ENCODE measurements around the gene COL5A1.
"Not testable (repeated sequence)": the region's sequence is repeated elsewhere in the genome, so short reads cannot be mapped to it uniquely, and the experiment has no call there.

The COL5A1 gene

DNA sequence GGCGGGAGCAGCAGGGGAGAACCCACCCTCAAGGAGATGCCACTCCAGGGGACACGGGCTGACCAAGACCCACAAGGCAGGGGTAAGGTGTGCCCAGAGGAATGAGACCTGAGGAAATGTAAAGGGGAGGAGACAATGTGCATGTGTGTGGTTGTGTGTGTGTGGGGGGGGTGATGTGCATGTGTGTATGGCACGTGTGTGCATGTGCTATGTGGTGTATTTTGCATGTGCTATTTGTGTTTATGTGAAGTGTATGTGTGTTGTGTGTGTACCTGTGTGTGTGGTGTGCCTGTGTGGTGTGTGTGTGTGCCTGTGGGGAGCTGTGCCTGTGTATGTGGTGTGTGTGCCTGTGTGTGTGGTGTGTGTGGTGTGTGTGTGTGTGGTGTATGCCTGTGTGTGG, 205.5 kb downstream of the COL5A1 start:
- Mint-ChIP-seq H3K4me3 (no peak overlapping the region), H3K9me3 (no peaks in the 10 kb centered on the region), H3K36me3 (ENCODE audit: insufficient read depth) (peaks cover 1% of the 10 kb centered on the region), H3K4me1 (no peaks in the 10 kb centered on the region), H3K27me3 (no peaks in the 10 kb centered on the region), H3K27ac (ENCODE audit: low read depth) (no peak overlapping the region)
- no peak for ATAC-seq (replicated peaks; ENCODE audit: extremely low read depth, poor library complexity, severe bottlenecking)
- DNase-seq (ENCODE audit: low spot score in 2 of 2), result no peak

DNA sequence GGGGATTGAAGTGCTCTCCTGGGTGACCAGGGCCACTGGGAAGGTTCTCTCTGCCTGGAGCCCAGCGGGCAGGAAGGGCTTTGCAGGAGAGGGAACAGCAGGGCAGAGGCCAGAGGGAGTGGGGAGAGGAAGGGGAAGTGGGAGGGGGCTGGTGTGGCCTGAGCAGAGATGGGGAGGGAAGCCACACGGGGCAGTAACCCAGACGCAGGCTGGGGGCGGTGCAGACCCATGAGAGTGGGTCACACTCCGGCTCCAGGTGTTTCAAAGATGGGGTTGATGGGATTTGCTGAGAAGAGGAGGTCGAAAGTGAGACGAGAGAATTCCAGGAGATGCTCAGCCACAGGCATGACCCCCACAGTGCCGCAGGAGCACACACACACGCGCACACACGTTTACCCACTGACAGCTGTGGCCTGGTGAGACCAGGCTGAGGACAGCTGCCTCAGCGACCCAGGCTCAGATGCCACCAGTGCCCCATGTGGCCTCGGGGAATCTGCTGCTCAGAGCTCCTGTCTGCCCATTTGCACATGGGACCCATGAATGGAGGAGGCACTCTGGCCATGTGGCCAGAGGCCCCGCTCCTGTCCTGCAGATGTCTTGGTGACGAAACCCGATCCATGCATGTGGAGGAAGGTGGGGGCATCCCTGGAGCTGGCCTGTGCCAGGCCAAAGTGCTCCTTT, 206.3 kb downstream of the COL5A1 start:
- Mint-ChIP-seq H3K36me3 (ENCODE audit: insufficient read depth) (peaks cover 1% of the 10 kb centered on the region), H3K27ac (ENCODE audit: low read depth) (no peak overlapping the region), H3K4me1 (no peaks in the 10 kb centered on the region), H3K27me3 (no peaks in the 10 kb centered on the region), H3K9me3 (no peaks in the 10 kb centered on the region), H3K4me3 (no peak overlapping the region)
- ATAC-seq (replicated peaks; ENCODE audit: extremely low read depth, poor library complexity, severe bottlenecking) (no peak), DNase-seq (ENCODE audit: low spot score in 2 of 2) (no peak)

DNA sequence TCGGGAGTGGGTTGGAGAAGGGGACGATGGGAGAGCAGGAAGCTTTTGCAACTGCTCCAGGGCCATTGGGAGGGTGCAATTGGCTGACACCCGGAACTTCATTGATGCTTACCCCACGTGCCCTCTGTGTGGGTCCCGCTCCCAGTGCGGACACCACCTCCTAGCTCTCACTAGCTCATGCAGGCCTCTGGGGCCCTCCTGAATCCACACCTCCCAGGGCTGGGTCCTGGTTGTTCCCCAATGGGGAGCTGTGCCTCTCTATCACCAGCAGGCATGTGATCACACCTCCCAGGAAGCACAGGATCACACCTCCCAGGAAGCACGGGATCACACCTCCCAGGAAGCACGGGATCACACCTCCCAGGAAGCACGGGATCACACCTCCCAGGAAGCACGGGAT, 206.9 kb downstream of the COL5A1 start:
- Mint-ChIP-seq H3K27ac (ENCODE audit: low read depth) (no peak overlapping the region), H3K36me3 (ENCODE audit: insufficient read depth) (peaks cover 1% of the 10 kb centered on the region), H3K9me3 (no peaks in the 10 kb centered on the region), H3K27me3 (no peaks in the 10 kb centered on the region), H3K4me1 (no peaks in the 10 kb centered on the region), H3K4me3 (no peak overlapping the region)
- ATAC-seq (replicated peaks; ENCODE audit: extremely low read depth, poor library complexity, severe bottlenecking) (no peak), DNase-seq (ENCODE audit: low spot score in 2 of 2) (no peak)

DNA sequence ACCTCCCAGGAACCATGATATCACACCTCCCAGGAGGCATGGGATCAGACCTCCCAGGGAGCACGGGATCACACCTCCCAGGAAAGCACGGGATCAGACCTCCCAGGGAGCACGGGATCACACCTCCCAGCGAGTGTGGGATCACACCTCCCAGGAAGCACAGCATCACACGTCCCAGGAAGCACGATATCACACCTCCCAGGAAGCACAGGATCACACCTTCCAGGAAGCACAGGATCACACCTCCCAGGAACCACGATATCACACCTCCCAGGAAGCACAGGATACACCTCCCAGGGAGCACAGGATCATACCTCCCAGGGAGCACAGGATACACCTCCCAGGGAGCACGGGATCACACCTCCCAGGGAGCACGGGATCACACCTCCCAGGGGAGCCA, 209.0 kb downstream of the COL5A1 start:
- no peaks in the 10 kb centered on the region for H3K9me3 Mint-ChIP-seq
- no peaks in the 10 kb centered on the region for H3K4me1 Mint-ChIP-seq
- DNase-seq (ENCODE audit: low spot score in 2 of 2), result no peak
- H3K27ac Mint-ChIP-seq (ENCODE audit: low read depth), result no peak overlapping the region
- ATAC-seq (replicated peaks; ENCODE audit: extremely low read depth, poor library complexity, severe bottlenecking), result no peak
- peaks cover 1% of the 10 kb centered on the region for H3K36me3 Mint-ChIP-seq (ENCODE audit: insufficient read depth)
- peaks cover 13% of the 10 kb centered on the region for H3K27me3 Mint-ChIP-seq
- no peak overlapping the region for H3K4me3 Mint-ChIP-seq

DNA sequence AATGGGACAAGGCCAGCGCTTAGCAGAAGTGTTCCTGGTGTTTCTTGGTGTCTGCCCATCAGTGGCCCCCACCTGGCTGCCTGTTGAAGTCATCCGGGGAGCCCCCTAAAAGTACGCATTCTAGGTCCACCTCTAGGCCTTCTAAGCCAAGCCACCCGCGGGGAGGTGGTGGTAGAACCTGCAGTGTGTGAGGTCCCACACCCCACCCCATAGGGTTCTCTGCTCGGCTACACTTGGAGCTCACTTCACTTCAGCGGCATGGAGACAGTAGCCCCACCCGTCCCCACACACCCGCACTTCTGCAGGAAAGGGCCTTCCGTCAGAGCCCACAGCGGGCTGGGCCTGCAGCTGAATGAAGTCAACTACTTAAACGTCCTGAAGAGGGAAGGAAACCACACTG, 209.4 kb downstream of the COL5A1 start:
- no peak for ATAC-seq (replicated peaks; ENCODE audit: extremely low read depth, poor library complexity, severe bottlenecking)
- no peak overlapping the region for H3K27ac Mint-ChIP-seq (ENCODE audit: low read depth)
- H3K4me3 Mint-ChIP-seq, result no peak overlapping the region
- DNase-seq (ENCODE audit: low spot score in 2 of 2), result no peak
- H3K27me3 Mint-ChIP-seq, result peaks cover 18% of the 10 kb centered on the region
- H3K9me3 Mint-ChIP-seq, result no peaks in the 10 kb centered on the region
- no peaks in the 10 kb centered on the region for H3K4me1 Mint-ChIP-seq
- peaks cover 1% of the 10 kb centered on the region for H3K36me3 Mint-ChIP-seq (ENCODE audit: insufficient read depth)

DNA sequence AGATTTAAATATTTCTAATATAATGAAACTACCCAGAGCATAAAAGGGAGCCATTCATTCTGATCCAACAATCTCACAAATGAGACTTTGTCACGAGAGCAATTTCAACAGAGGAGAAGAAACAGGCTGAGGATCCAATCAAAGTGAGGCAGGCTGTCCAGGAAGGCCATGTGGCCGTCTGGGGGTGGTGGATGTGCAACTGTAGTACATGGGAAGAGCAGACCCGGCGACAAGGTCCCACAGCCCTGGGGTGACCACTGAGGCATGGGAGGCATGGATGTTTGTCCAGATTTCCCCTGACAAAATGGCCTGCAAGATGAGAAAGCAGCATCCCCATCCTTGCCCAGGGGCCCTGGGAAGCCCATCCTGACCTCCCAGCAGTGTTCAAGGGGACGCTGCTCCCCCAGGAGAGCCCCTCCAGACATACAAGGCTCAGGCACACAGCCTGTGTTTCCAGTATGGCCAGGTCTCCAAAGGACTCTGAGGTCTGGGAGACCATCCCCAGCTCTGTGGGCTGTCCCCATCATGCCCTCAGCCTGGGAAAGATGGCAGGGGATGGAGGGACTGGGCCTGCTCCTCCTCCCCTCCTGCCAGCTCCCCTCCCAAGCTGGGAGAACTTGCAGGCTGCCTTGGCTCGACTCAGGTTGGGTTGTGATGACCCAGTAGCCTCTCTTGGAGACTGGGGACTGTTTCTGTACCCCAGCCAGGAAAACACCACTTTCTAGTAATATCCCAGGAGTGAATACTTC, 211.5 kb downstream of the COL5A1 start:
- peaks cover 1% of the 10 kb centered on the region for H3K36me3 Mint-ChIP-seq (ENCODE audit: insufficient read depth)
- peaks cover 6% of the 10 kb centered on the region for H3K9me3 Mint-ChIP-seq
- ATAC-seq (replicated peaks; ENCODE audit: extremely low read depth, poor library complexity, severe bottlenecking) (no peak), DNase-seq (ENCODE audit: low spot score in 2 of 2) (no peak)
- no peak overlapping the region for H3K27ac Mint-ChIP-seq (ENCODE audit: low read depth)
- no peaks in the 10 kb centered on the region for H3K4me1 Mint-ChIP-seq
- no peak overlapping the region for H3K4me3 Mint-ChIP-seq
- H3K27me3 Mint-ChIP-seq, result peaks cover 36% of the 10 kb centered on the region

DNA sequence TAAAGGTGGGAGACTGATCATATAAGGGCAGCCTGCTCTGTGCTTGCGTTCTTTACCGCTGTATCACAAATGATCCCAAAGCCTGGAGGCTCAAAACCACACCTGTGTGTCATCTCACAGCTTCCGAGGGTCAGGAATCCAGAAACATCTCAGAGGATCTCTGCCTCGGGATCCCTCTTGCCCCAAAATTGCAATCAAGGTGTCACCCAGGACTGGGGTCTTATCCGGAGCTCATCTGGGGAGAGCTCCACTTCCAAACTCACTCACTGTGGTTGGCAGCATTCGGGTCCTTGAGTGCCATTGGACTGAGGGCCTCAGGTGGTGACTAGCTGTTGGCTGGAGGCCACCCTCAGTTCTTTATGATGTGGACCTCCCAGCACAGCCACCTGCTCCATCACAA, 212.3 kb downstream of the COL5A1 start:
- Mint-ChIP-seq H3K4me1 (no peaks in the 10 kb centered on the region), H3K9me3 (peaks cover 6% of the 10 kb centered on the region)

DNA sequence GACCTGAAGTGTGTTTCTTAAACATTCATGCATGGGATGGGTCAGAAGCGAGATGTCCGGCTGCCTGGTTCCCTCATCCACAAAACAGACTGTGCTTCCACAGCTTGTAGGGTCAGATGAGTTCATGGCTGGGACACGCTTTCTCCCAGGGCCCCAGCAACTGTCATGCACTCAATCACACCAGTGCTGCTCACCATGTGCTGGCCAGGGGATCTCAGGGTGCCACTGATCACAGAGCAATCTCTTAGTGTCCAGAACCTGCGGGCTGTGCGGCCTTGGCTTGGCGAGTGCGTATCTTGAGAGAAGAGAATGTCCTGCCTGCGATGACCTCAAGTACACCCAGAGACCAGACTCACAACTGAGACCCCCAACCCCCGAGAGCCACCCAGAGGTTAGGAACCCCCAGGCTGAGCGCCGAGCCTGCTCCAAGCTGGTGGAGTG, 213.0 kb downstream of the COL5A1 start:
- no peak overlapping the region for H3K27ac Mint-ChIP-seq (ENCODE audit: low read depth)
- H3K4me3 Mint-ChIP-seq, result no peak overlapping the region
- H3K27me3 Mint-ChIP-seq, result peaks cover 45% of the 10 kb centered on the region
- H3K4me1 Mint-ChIP-seq, result no peaks in the 10 kb centered on the region
- H3K36me3 Mint-ChIP-seq (ENCODE audit: insufficient read depth), result no peaks in the 10 kb centered on the region
- peaks cover 6% of the 10 kb centered on the region for H3K9me3 Mint-ChIP-seq
- DNase-seq (ENCODE audit: low spot score in 2 of 2) (no peak), ATAC-seq (replicated peaks; ENCODE audit: extremely low read depth, poor library complexity, severe bottlenecking) (no peak)

More for the DNA sequence above, 212.3 kb downstream of the COL5A1 start:
- no peaks in the 10 kb centered on the region for H3K36me3 Mint-ChIP-seq (ENCODE audit: insufficient read depth)
- H3K27me3 Mint-ChIP-seq, result peaks cover 44% of the 10 kb centered on the region
- H3K4me3 Mint-ChIP-seq, result no peak overlapping the region
- no peak overlapping the region for H3K27ac Mint-ChIP-seq (ENCODE audit: low read depth)
- ATAC-seq (replicated peaks; ENCODE audit: extremely low read depth, poor library complexity, severe bottlenecking) (no peak), DNase-seq (ENCODE audit: low spot score in 2 of 2) (no peak)

DNA sequence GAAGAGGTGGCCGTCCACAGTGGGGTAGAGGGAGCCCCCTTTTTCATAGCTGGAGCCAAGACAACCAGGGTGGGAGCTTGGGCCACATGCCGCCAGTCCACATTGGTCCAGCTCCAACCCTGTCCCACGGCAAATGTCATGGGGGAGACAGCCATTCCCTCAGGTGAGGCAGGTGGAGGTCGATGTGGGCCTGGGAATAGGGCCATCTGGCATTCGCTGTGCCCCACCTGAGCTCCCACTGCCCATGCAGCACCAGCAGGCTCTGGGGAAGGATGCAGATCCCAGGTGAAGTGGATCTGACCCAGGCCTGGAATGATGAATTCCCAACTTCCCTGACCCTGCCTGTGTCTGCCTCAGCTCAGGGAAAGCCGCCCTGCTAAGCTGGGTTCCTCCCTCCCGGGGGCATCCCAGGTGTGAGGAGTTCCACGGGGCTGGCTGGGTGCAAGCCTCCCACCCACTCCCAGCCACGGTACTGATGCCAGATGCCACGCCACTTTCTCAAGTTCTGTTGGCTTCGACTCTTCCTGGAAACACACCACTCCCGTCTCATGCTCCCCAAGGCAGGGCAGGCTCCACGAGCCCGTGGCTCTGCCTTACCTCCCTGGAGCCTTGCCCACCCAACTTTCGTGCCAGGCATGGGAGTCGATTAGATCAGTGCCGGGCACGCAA, 213.8 kb downstream of the COL5A1 start:
- no peak overlapping the region for H3K27ac Mint-ChIP-seq (ENCODE audit: low read depth)
- DNase-seq (ENCODE audit: low spot score in 2 of 2), result no peak

DNA sequence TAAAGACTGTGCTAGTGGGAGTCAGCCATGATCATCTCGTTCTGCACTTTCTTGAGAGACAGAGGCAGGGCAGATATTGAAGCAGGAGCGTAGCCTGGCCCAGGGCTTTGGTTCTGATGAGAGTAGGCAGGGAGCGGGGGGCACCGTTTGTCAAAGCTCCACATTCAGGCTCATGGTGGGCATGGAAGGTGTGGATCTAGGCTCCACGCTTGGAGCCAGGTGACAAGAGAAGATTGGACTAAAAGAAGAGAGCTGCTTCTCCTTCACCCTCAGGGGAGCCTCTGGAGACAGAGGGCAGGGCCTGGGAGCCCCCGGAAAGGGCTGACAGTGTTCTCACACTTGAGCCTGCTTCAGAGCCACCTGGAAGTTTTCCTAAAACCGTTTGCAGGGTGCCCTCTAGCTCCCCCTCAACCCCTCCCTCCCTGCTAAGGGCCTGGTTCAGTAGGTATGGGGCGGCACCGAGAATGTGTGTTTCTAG, 214.3 kb downstream of the COL5A1 start:
- ATAC-seq (replicated peaks; ENCODE audit: extremely low read depth, poor library complexity, severe bottlenecking), result no peak
- H3K4me3 Mint-ChIP-seq, result no peak overlapping the region
- H3K36me3 Mint-ChIP-seq (ENCODE audit: insufficient read depth), result no peaks in the 10 kb centered on the region
- peaks cover 6% of the 10 kb centered on the region for H3K9me3 Mint-ChIP-seq
- DNase-seq (ENCODE audit: low spot score in 2 of 2), result no peak
- H3K27me3 Mint-ChIP-seq, result peaks cover 45% of the 10 kb centered on the region
- no peak overlapping the region for H3K27ac Mint-ChIP-seq (ENCODE audit: low read depth)
- no peaks in the 10 kb centered on the region for H3K4me1 Mint-ChIP-seq

More for the DNA sequence above, 213.8 kb downstream of the COL5A1 start:
- no peak for ATAC-seq (replicated peaks; ENCODE audit: extremely low read depth, poor library complexity, severe bottlenecking)
- Mint-ChIP-seq H3K27me3 (peaks cover 45% of the 10 kb centered on the region), H3K4me1 (no peaks in the 10 kb centered on the region), H3K9me3 (peaks cover 6% of the 10 kb centered on the region), H3K36me3 (ENCODE audit: insufficient read depth) (no peaks in the 10 kb centered on the region), H3K4me3 (no peak overlapping the region)

DNA sequence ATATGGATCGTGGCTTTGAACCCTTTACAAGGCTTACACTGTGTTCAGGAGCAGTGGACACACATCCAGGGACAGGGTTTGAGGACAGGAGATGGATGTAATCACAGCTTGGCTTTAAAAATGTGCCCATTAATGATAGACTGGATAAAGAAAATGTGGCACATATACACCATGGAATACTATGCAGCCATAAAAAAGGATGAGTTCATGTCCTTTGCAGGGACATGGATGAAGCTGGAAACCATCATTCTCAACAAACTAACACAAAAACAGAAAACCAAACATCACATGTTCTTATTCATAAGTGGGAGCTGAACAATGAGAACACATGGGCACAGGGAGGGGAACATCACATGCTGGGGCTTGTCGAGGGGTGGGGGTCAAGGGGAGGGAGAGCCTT, 215.8 kb downstream of the COL5A1 start:
- ATAC-seq (replicated peaks; ENCODE audit: extremely low read depth, poor library complexity, severe bottlenecking); DNase-seq (ENCODE audit: low spot score in 2 of 2); H3K4me3 Mint-ChIP-seq; H3K4me1 Mint-ChIP-seq; H3K9me3 Mint-ChIP-seq; H3K27ac Mint-ChIP-seq (ENCODE audit: low read depth); H3K36me3 Mint-ChIP-seq (ENCODE audit: insufficient read depth): not testable (repeated sequence)
- peaks cover 45% of the 10 kb centered on the region for H3K27me3 Mint-ChIP-seq

DNA sequence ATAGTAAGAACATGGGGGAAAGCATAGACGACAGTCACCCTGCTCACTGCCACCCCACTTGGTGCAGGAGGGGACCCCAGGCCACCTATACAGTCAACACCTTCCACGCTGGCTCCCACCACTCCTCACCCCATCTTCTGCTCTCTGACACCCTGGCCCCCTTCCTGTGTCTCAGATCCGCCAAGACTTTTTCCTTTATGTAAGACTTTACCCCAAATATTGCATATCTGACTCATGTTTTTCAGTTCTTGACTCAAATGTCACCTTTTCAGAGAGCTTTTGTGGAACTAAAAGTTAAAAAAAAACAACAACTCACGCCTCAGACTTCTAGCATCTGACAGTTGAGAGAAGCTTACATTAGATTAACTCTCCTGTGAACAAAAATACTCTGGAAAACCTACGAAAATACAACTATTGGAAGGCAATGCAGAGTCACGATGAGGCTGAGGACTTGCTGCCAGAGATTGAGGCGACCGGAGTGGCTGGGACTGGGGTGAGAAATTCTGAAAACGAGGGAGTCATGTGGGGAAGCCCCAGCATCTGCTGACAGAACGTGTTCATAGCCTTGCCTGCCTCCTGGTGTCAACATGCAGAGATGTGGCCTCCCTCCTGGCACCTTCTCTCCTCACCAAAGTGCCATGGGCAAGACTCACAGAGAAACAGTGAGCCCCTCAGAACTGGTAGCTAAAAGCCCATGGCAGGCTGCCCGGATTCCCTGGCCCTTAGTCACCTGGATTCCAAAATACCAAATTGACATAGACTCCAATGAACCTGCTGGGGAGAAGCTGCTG, 216.6 kb downstream of the COL5A1 start:
- Mint-ChIP-seq H3K36me3 (ENCODE audit: insufficient read depth) (no peaks in the 10 kb centered on the region), H3K4me3 (no peak overlapping the region), H3K27me3 (peaks cover 45% of the 10 kb centered on the region), H3K27ac (ENCODE audit: low read depth) (no peak overlapping the region), H3K9me3 (peaks cover 6% of the 10 kb centered on the region), H3K4me1 (no peaks in the 10 kb centered on the region)
- no peak for DNase-seq (ENCODE audit: low spot score in 2 of 2)
- no peak for ATAC-seq (replicated peaks; ENCODE audit: extremely low read depth, poor library complexity, severe bottlenecking)

Data from central memory CD8-positive, alpha-beta T cell (primary cell).